ENCODE data around the gene STAT6. TPM values are rescaled to one million over a fixed set of nuclear protein-coding genes. Genes with fewer than 3 reads are reported as not detected.

STAT6 gene
- total and polyA plus RNA-seq, 10 of the 15 experiments (the other 5 are each of a cell fraction or from before 2014, with no cell fraction given) = 14.2 to 176 (median 89.6) TPM

- BruUV-seq (replicated peaks) = no TSS peak
- Histone ChIP-seq H3K4me2 (ENCODE audit: control insufficient read depth, insufficient read depth) (no peak overlapping the region), H3K36me3 (ENCODE audit: control insufficient read depth in 2 of 2, insufficient read depth in 2 of 2, low read length in 1 of 2) (no peaks in the 10 kb centered on the region), H4K20me1 (ENCODE audit: control insufficient read depth, insufficient read depth) (no peaks in the 10 kb centered on the region), H3K4me1 (ENCODE audit: control insufficient read depth, insufficient read depth, low read length) (peaks cover under 1% of the 10 kb centered on the region; the same call in 1 of the 2 replicates), H3K27me3 (replicated peaks in 1 of 2; ENCODE audit: control insufficient read depth in 2 of 2, insufficient read depth in 2 of 2, low read length in 1 of 2) (peaks cover 0 to 3% of the 10 kb centered on the region in 2 experiments; a peak in 2 of 4 replicates), H3K79me2 (ENCODE audit: control insufficient read depth, insufficient read depth, low read length) (no peaks in the 10 kb centered on the region), H3K27ac (ENCODE audit: control insufficient read depth, insufficient read depth) (no peak overlapping the region), H3K9ac (ENCODE audit: control insufficient read depth, insufficient read depth, low read length) (no peak overlapping the region), H3K9me3 (replicated peaks; ENCODE audit: control insufficient read depth, insufficient read depth, low read length) (no peaks in the 10 kb centered on the region), H3K4me3 (no peak overlapping the region), H2AFZ (ENCODE audit: control insufficient read depth, low read depth, low read length) (no peak overlapping the region)
- SMC1A ChIA-PET (ENCODE audit: uncharacterized antibody, unreplicated experiment) = no interaction called here
- no peak for TF ChIP-seq MLLT1 (IDR thresholded peaks at IDR 0.05)
- TF ChIP-seq JUND (IDR thresholded peaks at IDR 0.05; ENCODE audit: low read depth, low read length) = no peak
- no peak for TF ChIP-seq GATAD2B (conservative IDR thresholded peaks at IDR 0.05; ENCODE audit: low read depth)
- TF ChIP-seq CBX3 (IDR thresholded peaks at IDR 0.05; ENCODE audit: borderline replicate concordance, low read depth) = no peak
- TF ChIP-seq EED (IDR thresholded peaks at IDR 0.05; ENCODE audit: low read depth) = no peak
- TF ChIP-seq EP300 (IDR thresholded peaks at IDR 0.05; ENCODE audit: borderline replicate concordance in 1 of 2, control insufficient read depth in 1 of 2, low read depth in 2 of 2, low read length in 2 of 2) = no peak
- no peak for TF ChIP-seq TBL1XR1 (IDR thresholded peaks at IDR 0.05; ENCODE audit: low read depth, low read length)
- no peak for TF ChIP-seq ZBTB33 (IDR thresholded peaks at IDR 0.05)
- no peak for TF ChIP-seq IKZF1 (conservative IDR thresholded peaks at IDR 0.05)
- no peak for TF ChIP-seq SIX5 (IDR thresholded peaks at IDR 0.05; ENCODE audit: low read depth, low read length, severe bottlenecking)
- TF ChIP-seq NFIC (IDR thresholded peaks at IDR 0.05; ENCODE audit: low read depth, low read length) = no peak
- ATAC-seq (no peak), DNase-seq (ENCODE audit: low read depth, low spot score) (no peak), FAIRE-seq (no peak)
- WGBS (ENCODE audit: insufficient coverage, insufficient replicate concordance, low lambda C conversion rate, missing lambda C conversion rate) = 27% methylated on average over 13 of the region's 13 CpGs
- POLR2A ChIA-PET = interaction anchor here (0.6 kb wide), 2 partner anchors 119 to 558 kb away, joined by 3 to 4 read pairs; no protein-coding TSS in a partner anchor
- CTCF ChIA-PET = interaction anchor here (0.8 to 2.4 kb wide), 4 partner anchors 22 to 93 kb away, joined by 3 to 10 read pairs (median 4); no protein-coding TSS in a partner anchor
- RAD21 ChIA-PET (ENCODE audit: unreplicated experiment) = no interaction called here
- intact Hi-C loops (cut with micrococcal nuclease; ENCODE audit: unreplicated experiment) (no loop called here), in situ Hi-C loops (cut with MboI) (no loop called here)
Observed at GRCh38 chr12:57149245-57149900, 38.2 kb upstream of the STAT6 start.
